HG03108 (cell line): ENCODE results near the gene FAM221B.

Experiments used
- ATAC-seq: cut with Tn5 transposase; IDR thresholded peaks from one replicate; pipeline ENCODE4 v1.9.1; 2021; ENCODE audit warnings: moderate library complexity; ENCODE audit not compliant: unreplicated experiment

The FAM221B gene

DNA sequence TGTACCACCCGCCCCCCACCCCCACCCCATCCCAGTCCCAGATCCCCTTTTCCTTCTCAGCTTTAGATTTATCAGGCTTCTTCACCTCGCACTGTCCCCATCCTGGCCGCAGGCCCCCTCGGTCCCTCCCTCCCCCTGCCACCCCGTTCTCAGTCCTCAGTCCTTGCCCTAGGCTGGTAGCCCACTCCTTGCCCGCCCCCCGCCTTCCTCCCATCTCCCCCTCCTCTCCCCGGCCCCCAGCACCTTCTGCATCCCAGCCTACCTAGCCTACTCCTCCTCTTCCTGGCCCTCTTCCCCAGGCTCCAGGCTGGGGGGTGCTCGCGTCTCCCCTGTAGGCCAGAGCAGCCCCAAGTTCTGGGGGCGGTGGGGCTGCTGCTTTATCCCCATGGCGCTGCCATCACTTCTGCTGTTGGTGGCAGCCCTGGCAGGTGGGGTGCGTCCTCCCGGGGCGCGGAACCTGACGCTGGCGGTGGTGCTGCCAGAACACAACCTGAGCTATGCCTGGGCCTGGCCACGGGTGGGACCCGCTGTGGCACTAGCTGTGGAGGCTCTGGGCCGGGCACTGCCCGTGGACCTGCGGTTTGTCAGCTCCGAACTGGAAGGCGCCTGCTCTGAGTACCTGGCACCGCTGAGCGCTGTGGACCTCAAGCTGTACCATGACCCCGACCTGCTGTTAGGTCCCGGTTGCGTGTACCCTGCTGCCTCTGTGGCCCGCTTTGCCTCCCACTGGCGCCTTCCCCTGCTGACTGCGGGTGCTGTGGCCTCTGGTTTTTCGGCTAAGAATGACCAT is 36.3 kb downstream of the FAM221B start:
- ATAC-seq, result no peak

DNA sequence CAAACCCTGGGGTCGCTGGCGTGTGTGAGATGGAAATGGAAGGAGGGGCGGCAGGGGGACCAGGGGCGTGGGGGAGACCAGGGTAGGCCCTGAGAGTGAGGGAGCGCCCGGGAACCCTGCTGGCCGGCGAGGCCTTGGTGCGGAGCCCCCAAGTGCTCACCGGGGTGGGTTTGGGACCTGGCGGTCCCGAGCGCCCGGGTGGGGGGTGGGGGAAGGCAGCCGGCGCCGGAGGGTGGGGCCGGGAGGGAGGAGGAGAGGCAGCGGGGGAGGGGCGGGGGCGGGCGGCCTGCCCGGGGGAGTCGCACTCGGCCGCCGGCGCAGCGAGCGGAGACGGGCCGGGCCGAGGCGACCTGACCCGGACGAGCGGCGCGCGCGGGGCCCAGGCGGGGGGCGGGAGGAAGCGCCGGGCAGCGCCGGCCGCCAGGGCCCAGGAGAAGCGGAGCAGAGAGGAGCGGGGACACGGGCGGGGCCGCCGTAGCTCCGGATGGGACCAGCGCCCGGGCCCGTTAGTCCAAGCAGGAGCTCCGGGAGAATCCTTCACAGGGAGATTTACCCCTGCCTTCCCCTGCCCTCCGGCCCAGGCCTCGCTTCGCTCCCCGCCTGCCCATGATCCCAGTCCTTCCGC is 37.1 kb downstream of the FAM221B start, which contains the start of gene NPR2:
Gene NPR2 (plus strand): TSS at position 295 of the 625 bp plus-strand sequence. CDS start 818 bp downstream, outside the sequence.
- ATAC-seq, result no peak

DNA sequence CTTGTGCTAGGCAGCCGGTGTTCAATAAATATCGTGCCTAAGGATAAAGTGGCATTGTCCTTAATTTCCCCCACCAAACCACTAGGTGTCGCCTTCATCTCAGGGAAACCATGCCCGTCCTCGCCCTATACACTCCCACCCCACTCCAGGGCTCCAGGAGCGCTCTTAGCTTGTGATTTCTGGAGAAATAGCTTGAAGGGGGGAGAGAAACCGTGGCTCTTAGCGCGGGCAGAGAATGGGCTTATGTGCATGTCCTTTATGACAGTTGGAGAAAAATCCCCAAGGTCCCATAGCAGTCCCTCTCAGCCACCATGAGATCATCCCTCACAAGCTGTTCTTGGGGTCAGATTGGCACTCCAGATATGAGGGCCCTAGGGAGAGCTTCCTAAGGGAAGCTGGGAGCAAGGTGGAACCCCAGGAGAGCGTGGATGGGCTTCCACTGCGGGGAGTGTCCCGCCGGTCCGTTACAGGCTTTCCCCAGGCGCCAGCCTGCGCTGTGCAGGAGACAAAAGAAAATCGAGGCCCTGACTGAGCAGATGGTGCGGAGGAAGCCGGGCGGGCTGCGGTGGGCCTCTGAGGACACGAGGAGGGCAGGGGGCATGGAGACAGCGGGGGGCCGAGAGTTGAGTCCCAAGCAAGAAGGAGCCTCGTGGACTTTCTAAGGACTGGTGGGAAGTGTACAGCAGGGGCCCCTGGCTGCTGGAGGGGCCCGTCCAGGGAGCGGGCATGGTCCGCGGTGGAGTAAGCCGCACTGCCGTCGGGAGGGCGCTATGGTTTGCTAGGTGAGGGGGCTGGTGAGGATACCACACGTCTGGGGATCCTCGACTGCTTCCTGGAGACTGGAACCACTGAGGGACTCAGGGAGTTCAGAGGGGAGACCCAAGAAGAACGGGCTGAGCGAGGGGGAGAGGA is 37.9 kb downstream of the FAM221B start:
- ATAC-seq, result no peak

DNA sequence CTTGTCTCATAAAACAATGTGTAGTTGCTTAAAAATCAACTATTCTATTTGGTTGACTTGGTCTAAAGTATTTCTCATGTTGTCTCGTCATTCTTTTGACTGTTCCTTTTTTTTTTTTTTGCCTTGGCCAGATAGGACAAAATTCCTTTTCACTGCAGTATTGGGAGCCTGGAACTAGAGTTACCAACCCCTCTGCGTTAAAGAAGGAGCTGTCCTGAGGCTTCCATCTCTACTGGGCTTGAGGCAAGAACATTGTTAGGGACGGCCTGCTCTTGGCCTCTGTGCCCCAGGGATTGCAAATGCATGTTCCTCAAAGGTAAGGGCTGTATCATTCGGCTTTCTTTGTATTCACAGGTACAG is 38.5 kb downstream of the FAM221B start:
- ATAC-seq, result no peak

DNA sequence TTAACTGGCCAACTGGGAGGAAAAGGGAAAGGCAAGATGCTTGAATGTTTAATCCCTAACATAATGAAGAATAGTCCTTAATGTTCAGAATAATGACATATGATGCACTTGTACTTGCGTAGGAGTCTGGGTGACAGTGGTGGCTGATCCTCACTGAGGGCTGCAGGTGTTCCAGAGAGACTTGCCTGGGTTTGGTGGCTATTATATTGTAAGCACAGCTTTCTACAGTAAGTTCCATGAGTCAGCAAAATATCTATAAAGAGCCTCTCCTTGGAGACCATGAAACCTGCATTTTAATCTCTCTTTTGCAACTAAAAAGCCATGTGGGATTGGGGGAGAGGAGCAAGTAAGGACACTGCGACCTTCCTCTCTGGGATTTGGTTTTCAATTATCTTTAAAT is 39.0 kb downstream of the FAM221B start:
- ATAC-seq, result no peak

DNA sequence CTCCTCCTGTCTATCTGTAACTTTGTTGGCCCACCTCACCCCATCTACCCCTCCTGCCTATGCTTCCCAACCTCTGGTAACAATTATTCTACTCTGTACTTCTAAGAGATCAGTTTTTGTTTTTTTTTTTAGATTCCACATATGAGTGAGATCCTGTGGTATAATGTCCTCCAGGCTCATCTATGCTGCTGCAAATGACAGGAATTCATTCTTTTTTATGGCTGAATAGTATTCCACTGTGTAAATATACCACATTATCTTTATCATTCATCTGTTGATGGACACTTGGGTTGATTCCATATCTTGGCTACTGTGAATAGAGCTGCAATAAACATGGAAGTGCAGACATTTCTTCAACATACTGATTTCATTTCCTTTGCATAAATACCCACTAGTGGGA is 45.1 kb downstream of the FAM221B start:
- no peak for ATAC-seq

DNA sequence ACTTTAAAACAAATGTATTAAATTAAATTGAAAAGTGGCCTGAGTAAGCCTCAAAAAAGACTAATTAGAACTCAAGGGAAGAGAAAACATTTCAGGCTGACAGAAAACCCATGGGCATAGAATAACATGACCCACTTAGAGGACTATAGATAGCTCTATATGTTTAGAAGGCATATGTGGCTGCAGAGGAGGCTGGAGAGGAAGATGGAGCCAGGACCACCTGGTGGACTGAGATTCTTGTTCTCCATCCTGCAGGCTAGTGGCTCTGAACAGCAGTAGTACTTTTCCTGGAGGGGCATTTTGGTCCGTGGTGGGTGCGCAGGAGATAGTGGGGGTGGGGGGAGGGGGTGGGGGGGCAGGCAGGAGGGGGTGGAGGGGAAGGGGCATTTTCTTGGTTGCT is 47.5 kb downstream of the FAM221B start:
- ATAC-seq, result no peak

DNA sequence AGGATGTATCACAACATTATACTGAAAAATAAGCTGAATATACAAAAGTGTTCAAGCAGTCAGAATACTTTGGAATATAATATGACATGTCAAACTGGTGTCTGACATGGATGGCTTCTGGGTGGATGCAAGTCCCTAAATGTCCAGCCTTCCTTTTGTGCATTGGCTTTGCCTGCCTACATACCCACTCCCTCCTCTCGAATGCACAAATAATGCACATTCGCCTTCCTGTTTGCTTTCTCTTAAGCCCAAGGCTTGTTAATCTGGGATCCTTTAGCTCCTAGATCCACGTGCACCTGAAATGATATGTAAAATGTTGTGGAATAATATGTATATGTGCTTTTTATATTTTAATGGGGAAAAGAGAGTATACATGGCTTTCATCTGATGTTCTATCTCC is 50.0 kb downstream of the FAM221B start:
- no peak for ATAC-seq

DNA sequence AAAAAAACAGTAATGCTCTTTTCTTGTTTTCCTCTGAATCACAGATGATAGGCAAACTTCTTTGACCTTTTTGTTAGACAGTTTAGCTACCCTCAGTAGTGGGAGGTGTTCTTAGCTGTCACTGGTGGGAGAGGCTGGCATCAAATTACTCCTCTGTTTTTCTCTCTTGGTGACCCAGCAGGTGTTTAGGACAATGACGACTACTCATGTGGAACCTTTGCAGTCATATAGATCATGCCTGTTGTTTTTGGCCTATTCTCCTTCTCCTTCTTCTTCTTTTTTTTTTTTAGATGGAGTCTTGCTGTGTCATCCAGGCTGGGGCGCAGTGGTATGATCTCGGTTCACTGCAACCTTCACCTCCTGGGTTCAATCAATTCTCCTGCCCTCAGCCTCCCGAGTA is 52.5 kb downstream of the FAM221B start:
- no peak for ATAC-seq

DNA sequence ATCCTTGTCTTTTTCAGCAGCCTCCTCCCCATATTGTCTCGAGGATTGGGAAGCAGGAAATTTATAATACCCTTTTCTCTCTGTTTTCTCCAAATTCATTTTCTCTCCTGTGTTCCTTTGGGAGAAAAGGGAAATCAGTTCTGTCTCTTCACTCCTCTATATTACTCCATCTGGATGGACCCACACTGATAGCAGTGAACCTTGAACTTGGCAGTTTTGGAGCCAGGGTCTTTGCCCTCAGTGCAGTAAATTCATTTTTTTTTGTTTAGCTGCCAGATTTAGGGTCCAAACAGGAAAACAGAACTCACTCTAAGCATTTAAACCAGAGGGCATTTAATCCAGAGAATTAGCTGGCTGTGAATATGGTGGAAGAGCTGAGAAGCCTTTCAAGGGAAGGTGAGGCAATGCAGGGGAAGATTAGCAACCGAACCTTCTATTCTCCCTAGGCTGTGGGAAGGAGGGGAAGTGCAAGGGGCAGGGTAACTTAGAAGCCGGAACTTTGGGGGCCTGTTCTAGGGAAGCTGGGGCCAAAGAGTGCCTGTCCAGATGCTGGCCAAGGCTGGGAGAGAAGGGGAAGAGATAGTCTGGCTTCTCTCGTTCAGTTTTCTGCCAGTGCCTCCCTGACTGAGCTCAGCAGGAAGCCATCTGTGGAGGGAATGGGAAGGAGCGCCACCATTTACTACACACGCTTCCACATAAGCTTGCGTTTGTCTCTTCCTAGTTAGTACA is 53.5 kb downstream of the FAM221B start:
- ATAC-seq, result no peak

DNA sequence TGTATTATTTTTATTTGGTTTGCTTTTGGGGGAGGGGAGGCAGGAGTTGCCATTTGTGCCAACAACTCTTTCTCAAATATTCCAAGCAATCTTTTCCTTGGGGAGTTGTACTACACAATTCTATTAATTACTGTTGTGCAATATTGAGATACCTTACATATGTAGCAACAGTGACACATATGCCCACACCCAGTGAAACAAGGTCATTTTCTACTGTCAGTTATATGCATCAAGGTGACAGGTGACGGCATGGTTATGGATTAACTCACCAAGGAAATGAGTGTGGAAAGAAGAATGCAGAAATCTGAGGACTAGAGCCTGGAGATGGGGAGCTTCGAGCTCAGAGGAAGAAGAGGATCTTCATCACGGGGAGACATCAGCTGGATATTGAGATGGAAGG is 56.6 kb downstream of the FAM221B start:
- ATAC-seq, result no peak

DNA sequence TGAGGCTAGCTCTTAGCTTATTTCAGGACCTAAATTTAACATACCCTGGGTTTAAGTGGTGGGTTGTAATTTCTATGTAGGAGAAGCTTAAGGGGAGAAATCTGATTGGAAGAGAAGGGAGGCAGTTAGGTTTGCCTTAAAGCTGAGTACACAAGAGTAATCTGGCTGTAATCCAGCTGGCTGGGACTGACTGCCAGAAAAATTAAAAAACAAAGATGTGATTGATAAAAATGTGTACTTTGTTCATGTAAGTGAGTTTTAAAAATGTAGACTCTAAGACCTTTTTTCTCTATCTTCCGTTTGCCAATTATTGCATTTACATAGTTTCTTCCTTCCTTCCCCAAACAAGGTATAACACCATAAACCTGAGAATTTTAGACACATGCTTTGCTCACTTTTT is 57.0 kb downstream of the FAM221B start:
- ATAC-seq, result no peak

DNA sequence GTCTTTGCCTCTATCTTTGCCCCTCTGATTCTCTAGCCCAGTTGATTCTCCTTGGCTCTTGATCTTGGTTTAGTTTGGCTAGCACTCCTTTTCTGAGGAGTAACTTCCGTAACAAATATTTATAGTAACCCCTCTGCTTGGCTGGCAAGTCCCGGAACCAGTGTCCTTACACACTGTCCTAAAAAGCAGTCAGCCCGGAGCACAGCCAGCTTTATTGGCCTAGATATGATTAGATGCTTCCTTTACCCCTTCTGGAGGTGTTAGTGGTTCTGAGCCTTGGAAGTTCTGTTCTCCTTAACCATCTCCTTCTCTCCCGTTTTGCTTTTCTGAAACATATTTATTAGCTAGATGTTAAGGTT is 57.5 kb downstream of the FAM221B start:
- no peak for ATAC-seq

DNA sequence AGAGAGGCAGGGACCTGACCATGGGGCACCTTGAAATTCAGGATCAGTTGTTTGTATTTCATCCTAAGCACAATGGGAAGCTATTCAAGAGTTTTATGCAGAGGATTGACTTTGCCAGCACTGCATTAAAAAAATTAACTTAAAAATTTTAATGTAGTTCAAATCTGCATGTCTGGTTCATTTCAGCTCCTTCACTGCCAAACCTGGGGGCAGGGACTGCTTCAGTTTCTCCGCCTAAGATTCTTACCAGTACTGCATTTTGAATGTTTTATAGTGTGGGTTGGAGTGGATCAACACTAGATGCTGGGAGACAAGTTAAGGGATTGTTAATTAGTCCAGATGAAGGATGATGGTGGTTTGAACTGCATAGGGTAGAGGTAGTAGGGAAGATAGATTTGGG is 58.8 kb downstream of the FAM221B start:
- ATAC-seq, result no peak

DNA sequence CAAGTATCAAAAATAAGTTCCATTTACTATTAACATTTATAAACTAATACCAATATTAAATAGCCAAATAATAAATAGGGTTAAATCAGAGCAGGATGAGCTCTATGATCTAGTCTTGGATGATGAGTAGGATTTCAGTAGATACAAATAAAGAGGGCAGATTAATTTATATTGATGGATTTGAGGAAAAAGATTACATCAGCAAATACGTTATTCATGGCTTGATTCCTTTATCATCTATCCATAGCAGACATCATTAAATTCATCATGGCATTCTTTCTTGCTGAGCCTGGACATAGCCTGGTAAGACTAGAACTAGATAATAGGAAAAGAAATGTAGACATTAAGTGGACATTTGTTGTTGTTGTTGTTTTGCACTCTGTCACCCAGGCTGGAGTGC is 61.1 kb downstream of the FAM221B start:
- ATAC-seq, result no peak

DNA sequence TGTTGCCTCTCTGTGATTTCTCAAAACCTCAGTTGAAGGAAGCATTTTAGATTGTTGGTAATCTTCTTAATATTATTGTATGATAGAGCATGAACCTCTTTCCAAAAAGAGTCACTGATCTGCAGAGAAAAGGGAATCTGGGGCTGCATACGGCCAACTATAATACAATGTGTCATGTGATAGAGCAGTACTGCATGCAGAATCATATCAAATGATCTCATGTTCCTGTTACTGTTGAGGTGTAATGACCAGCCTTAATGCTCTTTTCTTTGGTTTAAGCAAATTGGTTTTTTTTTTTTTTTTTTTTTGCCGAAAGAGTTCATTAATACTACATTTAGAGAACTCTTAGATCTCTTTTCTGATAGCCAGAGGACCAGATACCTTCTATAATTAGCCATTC is 61.5 kb downstream of the FAM221B start:
- no peak for ATAC-seq
